Loucy (cell line): Measurements from ENCODE around the gene LTBP1.

Source experiments
- EZH2phosphoT487 ChIP-seq: fragments of 200-600 bp; IDR thresholded peaks from 2 replicates; pipeline ENCODE4 v1.6.1; 2018; ENCODE audit warnings: antibody characterized with exemption, mild to moderate bottlenecking, moderate library complexity, borderline replicate concordance
- TF ChIP-seq, protein P1 (sequence below): fragments of 200-600 bp; sonication (generic); conservative IDR thresholded peaks from 2 replicates; pipeline ENCODE4 v1.5.1; 2014; ENCODE audit warnings: mild to moderate bottlenecking, antibody characterized with exemption, low read length

DNA sequence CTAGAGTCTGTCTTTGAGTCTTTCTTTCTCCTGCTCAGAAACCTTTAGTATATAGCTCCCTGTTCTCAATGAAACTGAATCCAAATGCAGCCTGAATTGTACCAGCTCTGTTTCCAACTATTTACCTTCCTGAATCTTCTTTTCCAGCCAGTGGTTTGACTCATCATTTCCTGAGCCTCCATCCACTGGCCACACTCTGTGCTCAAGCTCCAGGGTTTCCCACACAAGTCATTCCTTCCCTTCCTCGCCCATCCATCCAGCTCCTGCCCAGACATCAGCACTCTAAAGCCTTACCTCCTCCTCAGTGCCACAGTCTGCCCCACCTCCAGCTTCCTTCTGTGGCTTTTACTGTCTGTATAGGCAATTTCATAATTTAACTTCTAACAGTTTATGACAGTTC is 296.1 kb downstream of the LTBP1 start:
- TF ChIP-seq, protein P1, sequence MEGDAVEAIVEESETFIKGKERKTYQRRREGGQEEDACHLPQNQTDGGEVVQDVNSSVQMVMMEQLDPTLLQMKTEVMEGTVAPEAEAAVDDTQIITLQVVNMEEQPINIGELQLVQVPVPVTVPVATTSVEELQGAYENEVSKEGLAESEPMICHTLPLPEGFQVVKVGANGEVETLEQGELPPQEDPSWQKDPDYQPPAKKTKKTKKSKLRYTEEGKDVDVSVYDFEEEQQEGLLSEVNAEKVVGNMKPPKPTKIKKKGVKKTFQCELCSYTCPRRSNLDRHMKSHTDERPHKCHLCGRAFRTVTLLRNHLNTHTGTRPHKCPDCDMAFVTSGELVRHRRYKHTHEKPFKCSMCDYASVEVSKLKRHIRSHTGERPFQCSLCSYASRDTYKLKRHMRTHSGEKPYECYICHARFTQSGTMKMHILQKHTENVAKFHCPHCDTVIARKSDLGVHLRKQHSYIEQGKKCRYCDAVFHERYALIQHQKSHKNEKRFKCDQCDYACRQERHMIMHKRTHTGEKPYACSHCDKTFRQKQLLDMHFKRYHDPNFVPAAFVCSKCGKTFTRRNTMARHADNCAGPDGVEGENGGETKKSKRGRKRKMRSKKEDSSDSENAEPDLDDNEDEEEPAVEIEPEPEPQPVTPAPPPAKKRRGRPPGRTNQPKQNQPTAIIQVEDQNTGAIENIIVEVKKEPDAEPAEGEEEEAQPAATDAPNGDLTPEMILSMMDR: no peak
- TF ChIP-seq EZH2phosphoT487: no peak
